K562 (cell line): ENCODE measurements around the gene PTPN18. TPM values are rescaled to one million over a fixed set of nuclear protein-coding genes. Genes with fewer than 3 reads are reported as not detected.

Experiments
- DACH1 ChIP-seq: fragments of 450-650 bp; IDR thresholded peaks from 2 replicates; pipeline ENCODE4 v1.6.1; 2018; ENCODE audit not compliant: partially characterized antibody
- HOXB6 ChIP-seq: fragments of 250-450 bp; sonication (Bioruptor Pico); IDR thresholded peaks from 2 replicates; pipeline ENCODE4 v1.5.1; 2022; ENCODE audit warnings: mild to moderate bottlenecking, borderline replicate concordance
- MECOM ChIP-seq: fragments of 250-450 bp; sonication (Bioruptor Pico); IDR thresholded peaks from 2 replicates; pipeline ENCODE4 v1.8.0; 2022; ENCODE audit warnings: inconsistent platforms
- PML ChIP-seq: IDR thresholded peaks from 2 replicates; pipeline ENCODE4 v1.6.1; 2012; ENCODE audit warnings: low read length, inconsistent platforms
- RHOXF2B ChIP-seq: fragments of 250-450 bp; sonication (Bioruptor Pico); conservative IDR thresholded peaks from 2 replicates; pipeline ENCODE4 v1.5.1; 2021
- SFPQ ChIP-seq: fragments of 200-400 bp; formaldehyde crosslinking; IDR thresholded peaks from 2 replicates; pipeline ENCODE4 v1.6.1; 2017; ENCODE audit warnings: mild to moderate bottlenecking, low read depth, low read length, moderate library complexity
- SIN3B ChIP-seq: fragments of 450-650 bp; IDR thresholded peaks from 2 replicates; pipeline ENCODE4 v1.6.1; 2017; ENCODE audit warnings: low read depth, mild to moderate bottlenecking, moderate library complexity
- SIX5 ChIP-seq, 2 experiments: IDR thresholded peaks; 2 replicates each; pipeline ENCODE4 v1.6.1; 2011; ENCODE audit warnings: low read length in 2 of 2, borderline replicate concordance in 1 of 2, low read depth in 1 of 2, mild to moderate bottlenecking in 1 of 2, moderate library complexity in 1 of 2; ENCODE audit not compliant: insufficient read depth in 1 of 2
- TAF9B ChIP-seq: fragments of 450-650 bp; IDR thresholded peaks from 2 replicates; pipeline ENCODE4 v1.6.1; 2018; ENCODE audit warnings: mild to moderate bottlenecking; ENCODE audit not compliant: partially characterized antibody
- TFAM ChIP-seq: fragments of 250-450 bp; sonication (Bioruptor Pico); conservative IDR thresholded peaks from 2 replicates; pipeline ENCODE4 v1.5.0; 2021; ENCODE audit warnings: mild to moderate bottlenecking, moderate library complexity
- U2AF1 ChIP-seq: fragments of 200-400 bp; formaldehyde crosslinking; optimal IDR thresholded peaks from 2 replicates; pipeline ENCODE3; 2017; ENCODE audit warnings: mild to moderate bottlenecking, low read depth, low read length, moderate library complexity
- ZNF121 ChIP-seq: sonication (generic); formaldehyde crosslinking; conservative IDR thresholded peaks from 2 replicates; pipeline ENCODE4 v1.8.0; 2022; ENCODE audit warnings: missing genetic modification reagents
- ZNF696 ChIP-seq: fragments of 250-450 bp; sonication (Bioruptor Pico); conservative IDR thresholded peaks from 2 replicates; pipeline ENCODE4 v1.4.0; 2020; ENCODE audit warnings: mild to moderate bottlenecking, moderate library complexity
- ZZZ3 ChIP-seq: fragments of 450-650 bp; IDR thresholded peaks from 2 replicates; pipeline ENCODE4 v1.6.1; 2016; ENCODE audit warnings: antibody characterized with exemption, mild to moderate bottlenecking, moderate library complexity
- polyA plus RNA-seq, 8 experiments: library from polyadenylated mRNA; depleted of rRNA in 4 of 8; stranded (reverse) in 5 of 8; unstranded in 3 of 8; fragments of >200 nt; fragmentation: Nextera tagmentation in 2 of 8; fragmentation: Illumina TruSeq in 1 of 8; extraction: Ambion mirVana in 2 of 8; extraction: Trizol in 1 of 8; gene quantifications; 2 replicates each; pipeline versions ENCODE4 v1.2.1 to v1.2.3, GENCODE V29; 2011 to 2014; ENCODE audit warnings: inconsistent platforms in 1 of 8, missing spikeins in 1 of 8
- total RNA-seq, 7 experiments: library from RNA; depleted of rRNA in 6 of 7; stranded (reverse); fragments of >200 nt in 6 of 7; fragmentation: Illumina TruSeq in 2 of 7; extraction: Trizol in 2 of 7; gene quantifications; 2 replicates each; pipeline versions ENCODE4 v1.2.1 to v1.2.3, GENCODE V29; 2011 to 2021; ENCODE audit warnings: low replicate concordance in 1 of 7
- TF ChIP-seq, protein P1 (sequence below): fragments of 450-650 bp; formaldehyde crosslinking; IDR thresholded peaks from 2 replicates; pipeline ENCODE4 v1.4.0; 2022; ENCODE audit warnings: mild to moderate bottlenecking, moderate library complexity
- TF ChIP-seq, protein P2 (sequence below): fragments of 450-650 bp; formaldehyde crosslinking; IDR thresholded peaks from 2 replicates; pipeline ENCODE4 v1.4.0; 2022; ENCODE audit warnings: missing genetic modification characterization

PTPN18 gene
- total and polyA plus RNA-seq, 9 of the 15 experiments (the other 6 are each of a cell fraction or from before 2014, with no cell fraction given) = 11.6 to 90.7 (median 49.6) TPM

- TF ChIP-seq SIX5 (IDR thresholded peaks at IDR 0.05; ENCODE audit: borderline replicate concordance in 1 of 2, insufficient read depth in 1 of 2, low read depth in 1 of 2, low read length in 2 of 2) (no peak), ZZZ3 (no peak), HOXB6 (CRISPR knock-in tag) (no peak), DACH1 (no peak), ZNF696 (no peak), SFPQ (no peak), SIN3B (no peak), PML (0 out of 2 replicates have a peak, but pooled peaks have one; percentile 26), ZNF121 (no peak), MECOM (CRISPR knock-in tag) (no peak), TAF9B (no peak), TFAM (no peak), U2AF1 (no peak), RHOXF2B (CRISPR knock-in tag) (no peak)
- TF ChIP-seq, protein P1, sequence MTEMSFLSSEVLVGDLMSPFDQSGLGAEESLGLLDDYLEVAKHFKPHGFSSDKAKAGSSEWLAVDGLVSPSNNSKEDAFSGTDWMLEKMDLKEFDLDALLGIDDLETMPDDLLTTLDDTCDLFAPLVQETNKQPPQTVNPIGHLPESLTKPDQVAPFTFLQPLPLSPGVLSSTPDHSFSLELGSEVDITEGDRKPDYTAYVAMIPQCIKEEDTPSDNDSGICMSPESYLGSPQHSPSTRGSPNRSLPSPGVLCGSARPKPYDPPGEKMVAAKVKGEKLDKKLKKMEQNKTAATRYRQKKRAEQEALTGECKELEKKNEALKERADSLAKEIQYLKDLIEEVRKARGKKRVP (CRISPR knock-in tag) = no peak
- TF ChIP-seq, protein P2, sequence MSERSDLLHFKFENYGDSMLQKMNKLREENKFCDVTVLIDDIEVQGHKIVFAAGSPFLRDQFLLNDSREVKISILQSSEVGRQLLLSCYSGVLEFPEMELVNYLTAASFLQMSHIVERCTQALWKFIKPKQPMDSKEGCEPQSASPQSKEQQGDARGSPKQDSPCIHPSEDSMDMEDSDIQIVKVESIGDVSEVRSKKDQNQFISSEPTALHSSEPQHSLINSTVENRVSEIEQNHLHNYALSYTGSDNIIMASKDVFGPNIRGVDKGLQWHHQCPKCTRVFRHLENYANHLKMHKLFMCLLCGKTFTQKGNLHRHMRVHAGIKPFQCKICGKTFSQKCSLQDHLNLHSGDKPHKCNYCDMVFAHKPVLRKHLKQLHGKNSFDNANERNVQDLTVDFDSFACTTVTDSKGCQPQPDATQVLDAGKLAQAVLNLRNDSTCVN (CRISPR knock-in tag) = no peak
These were observed 18.8 kb upstream of the PTPN18 start (continued) for GRCh38 chr2:130336877-130337734.
